Esophagus squamous epithelium (tissue), 5 donors: ENCODE measurements around the gene DHODH. TPM values are rescaled to one million over a fixed set of nuclear protein-coding genes. Genes with fewer than 3 reads are reported as not detected.
A peak's percentile ranks its signal among the peaks of the same experiment; 100 is the strongest.
"Not testable (repeated sequence)": the region's sequence is repeated elsewhere in the genome, so short reads cannot be mapped to it uniquely, and the experiment has no call there.

Experiments used
- DNase-seq: peaks from one replicate; lab custom pipeline; 2025; lab: John Stamatoyannopoulos, UW
- H3K27ac ChIP-seq, 4 donors: fragments of 200-600 bp; sonication (generic); one replicate each; pipeline ENCODE4 v1.5.1; 2016 to 2019; ENCODE audit warnings: mild to moderate bottlenecking in 1 of 4
- H3K27me3 ChIP-seq, 4 donors: fragments of 200-600 bp; sonication (generic); 1 replicate in 3 of 4; 2 replicates in 1 of 4; pipeline versions ENCODE4 v1.5.1 to v1.6.0; 2017 to 2021; ENCODE audit warnings: antibody characterized with exemption in 1 of 4
- H3K36me3 ChIP-seq, 3 donors: fragments of 200-600 bp; sonication (generic); one replicate each; pipeline ENCODE4 v1.5.1; 2016 to 2019
- H3K4me1 ChIP-seq, 3 donors: fragments of 200-600 bp; sonication (generic); one replicate each; pipeline ENCODE4 v1.5.1; 2017 to 2019
- H3K4me3 ChIP-seq, 4 donors: fragments of 200-600 bp; sonication (generic); 1 replicate in 3 of 4; 2 replicates in 1 of 4; pipeline ENCODE4 v1.5.1; 2016 to 2019; ENCODE audit warnings: mild to moderate bottlenecking in 2 of 4, moderate library complexity in 1 of 4
- H3K9me3 ChIP-seq, 3 donors: fragments of 200-600 bp; sonication (generic); one replicate each; pipeline ENCODE4 v1.5.1; 2016 to 2019
- CTCF ChIP-seq, 6 experiments: fragments of 450-650 bp in 4 of 6; fragments of 200-600 bp in 2 of 6; sonication (generic) in 2 of 6; IDR thresholded peaks; one replicate each; pipeline ENCODE4 v1.5.1; 2016 to 2019; ENCODE audit warnings: antibody characterized with exemption in 6 of 6, mild to moderate bottlenecking in 4 of 6, moderate library complexity in 4 of 6
- POLR2A ChIP-seq, 4 donors: fragments of 450-650 bp; IDR thresholded peaks; one replicate each; pipeline ENCODE4 v1.6.1; 2017; ENCODE audit warnings: antibody characterized with exemption in 4 of 4, mild to moderate bottlenecking in 4 of 4, moderate library complexity in 3 of 4
- WGBS, 2 donors: methylation state at CpG; one replicate each; pipeline ENCODE4 v1.1.5; 2018; 5-methylcytosine and 5-hydroxymethylcytosine counted together
- intact Hi-C: fragments of 100-400 bp; cut with DNase I; formaldehyde crosslinking; loops from one replicate; pipeline ENCODE4 v1.15.0; 2022
- total RNA-seq, 4 donors: library from RNA; depleted of rRNA; stranded (reverse); fragments of >200 nt; gene quantifications; one replicate each; pipeline ENCODE4 v1.1.0, GENCODE V29; 2016
- donor health status: DM: yes; HTN: yes; CAD: no.

The DHODH gene
- total RNA-seq, 4 donors from 2014 or later: 4.3 to 9.0 (median 7.9) TPM

GRCh38 chr16:72001180-72001874 is 7.2 kb upstream of the DHODH start:
- 40 to 47% methylated on average over 7 of the region's 7 CpGs for WGBS, 2 donors
- Histone ChIP-seq H3K9me3 (no peaks in the 10 kb centered on the region), H3K4me1 (no peaks in the 10 kb centered on the region), H3K27me3 (peaks cover 0 to 23% (median 0%) of the 10 kb centered on the region in 4 donors), H3K36me3 (no peaks in the 10 kb centered on the region), H3K27ac (no peak overlapping the region), H3K4me3 (no peak overlapping the region)
- no peak for TF ChIP-seq CTCF (IDR thresholded peaks at IDR 0.05)
- TF ChIP-seq POLR2A (IDR thresholded peaks at IDR 0.05): no peak
- DNase-seq: no peak
- intact Hi-C loops: no loop called here

- WGBS, 2 donors: 67 to 80% methylated on average over 1 of the region's 1 CpG
- Histone ChIP-seq H3K4me3 (no peak overlapping the region), H3K27me3 (peaks cover 0 to 14% (median 0%) of the 10 kb centered on the region in 4 donors), H3K9me3 (no peaks in the 10 kb centered on the region), H3K27ac (no peak overlapping the region), H3K4me1 (no peaks in the 10 kb centered on the region), H3K36me3 (no peaks in the 10 kb centered on the region)
- no peak for TF ChIP-seq POLR2A (IDR thresholded peaks at IDR 0.05)
- no peak for TF ChIP-seq CTCF (IDR thresholded peaks at IDR 0.05)
- DNase-seq: no peak
- intact Hi-C loops: no loop called here
Observed at GRCh38 chr16:72002619-72003018, 5.9 kb upstream of the DHODH start.

- H3K27ac ChIP-seq: peak overlapping the region in 3 of 4 donors; percentile 48 to 84 (median 48)
- intact Hi-C loops: not testable (repeated sequence)
- peaks cover 7 to 26% (median 7%) of the 10 kb centered on the region in 3 donors for H3K4me1 ChIP-seq
Observed at GRCh38 chr16:72008065-72008423, 500 bp upstream of the DHODH start.

GRCh38 chr16:72009779-72010178 is 1.2 kb downstream of the DHODH start:
- TF ChIP-seq CTCF (IDR thresholded peaks at IDR 0.05) (no peak), POLR2A (IDR thresholded peaks at IDR 0.05) (no peak)
- Histone ChIP-seq H3K27ac (no peak overlapping the region), H3K36me3 (peaks cover 0 to 17% (median 0%) of the 10 kb centered on the region in 3 donors), H3K9me3 (no peaks in the 10 kb centered on the region), H3K4me1 (peaks cover 9 to 43% (median 21%) of the 10 kb centered on the region in 3 donors), H3K4me3 (no peak overlapping the region), H3K27me3 (no peaks in the 10 kb centered on the region)
- DNase-seq: no peak
- 80 to 83% methylated on average over 7 of the region's 10 CpGs for WGBS, 2 donors
- intact Hi-C loops: no loop called here

More at GRCh38 chr16:72008065-72008423, 500 bp upstream of the DHODH start:
- H3K36me3 ChIP-seq: peaks cover 0 to 11% (median 0%) of the 10 kb centered on the region in 3 donors
- not testable (repeated sequence) for H3K27me3 ChIP-seq, DNase-seq, H3K9me3 ChIP-seq
- H3K4me3 ChIP-seq: peak overlapping the region in 3 of 4 donors; percentile 92 to 95 (median 93)
- WGBS, 2 donors: 71 to 72% methylated on average over 9 of the region's 9 CpGs

GRCh38 chr16:72012607-72013006 is 4.1 kb downstream of the DHODH start:
- no peak overlapping the region for H3K4me3 ChIP-seq
- no peaks in the 10 kb centered on the region for H3K27me3 ChIP-seq
- no peak for TF ChIP-seq POLR2A (IDR thresholded peaks at IDR 0.05)
- no peak for TF ChIP-seq CTCF (IDR thresholded peaks at IDR 0.05)
- no peak for DNase-seq
- intact Hi-C loops: no loop called here
- H3K27ac ChIP-seq: peak overlapping the region in 2 of 4 donors; percentile 7 to 43
- peaks cover 9 to 44% (median 21%) of the 10 kb centered on the region in 3 donors for H3K4me1 ChIP-seq
- no peaks in the 10 kb centered on the region for H3K9me3 ChIP-seq
- WGBS, 2 donors: 77 to 82% methylated on average over 4 to 7 of the region's 9 CpGs
- H3K36me3 ChIP-seq: peaks cover 0 to 39% (median 0%) of the 10 kb centered on the region in 3 donors
